ENCODE data around the gene PTOV1.

The PTOV1 gene

DNA sequence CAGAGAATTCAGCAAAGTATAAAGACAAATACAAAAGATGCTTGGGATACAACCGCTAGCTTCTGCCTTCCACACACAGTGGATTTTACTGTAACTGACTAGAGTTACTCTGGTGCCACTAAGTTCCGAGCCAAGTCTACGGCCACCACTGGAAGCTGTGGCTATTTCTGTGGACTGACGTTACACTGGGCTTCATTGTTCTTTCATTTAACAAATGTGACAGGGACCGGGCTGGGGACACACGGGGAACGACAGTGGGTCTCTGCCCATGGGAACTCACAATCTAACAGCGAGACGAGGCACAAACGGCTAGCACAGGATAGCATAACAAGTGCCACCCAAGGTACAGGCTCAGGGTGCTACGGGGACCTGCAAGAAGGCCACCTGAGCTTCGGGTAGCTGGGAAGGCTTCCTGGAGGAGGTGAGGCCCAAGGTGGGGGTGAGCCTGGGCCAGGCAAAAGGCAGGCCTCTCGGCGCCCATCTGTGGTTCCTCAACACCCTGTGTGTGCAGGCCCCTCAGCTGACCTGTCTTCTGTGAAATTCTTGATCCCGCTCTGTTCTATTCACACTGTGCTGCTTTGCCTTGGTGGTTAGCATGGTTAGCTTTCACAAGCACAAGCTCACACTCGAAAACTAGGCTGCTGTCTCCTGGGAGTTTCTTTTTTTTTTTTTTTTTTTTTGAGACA, 56.1 kb downstream of the PTOV1 start:
- peaks cover 40% of the 10 kb centered on the region for H3K4me1 ChIP-seq (ENCODE audit: low read depth, poor library complexity, severe bottlenecking)
- no peak overlapping the region for H3K27ac ChIP-seq
- no peaks in the 10 kb centered on the region; the same call in 1 of the 2 replicates for H3K36me3 ChIP-seq (ENCODE audit: insufficient read depth)
- no peak overlapping the region for H3K4me2 ChIP-seq
- H3K9ac ChIP-seq = no peak overlapping the region
- H3K27me3 ChIP-seq (ENCODE audit: insufficient read depth, low read depth) = no peaks in the 10 kb centered on the region
- H3K79me2 ChIP-seq (ENCODE audit: insufficient read depth, low read depth) = no peaks in the 10 kb centered on the region; the same call in 1 of the 2 replicates
- H2AFZ ChIP-seq (ENCODE audit: low read depth) = no peak overlapping the region
- no peak overlapping the region for H3K4me3 ChIP-seq (IDR thresholded peaks at IDR 0.05; ENCODE audit: insufficient read depth, low read depth, low read length)
- H4K20me1 ChIP-seq (ENCODE audit: insufficient read depth) = no peaks in the 10 kb centered on the region
- TF ChIP-seq, protein P1, sequence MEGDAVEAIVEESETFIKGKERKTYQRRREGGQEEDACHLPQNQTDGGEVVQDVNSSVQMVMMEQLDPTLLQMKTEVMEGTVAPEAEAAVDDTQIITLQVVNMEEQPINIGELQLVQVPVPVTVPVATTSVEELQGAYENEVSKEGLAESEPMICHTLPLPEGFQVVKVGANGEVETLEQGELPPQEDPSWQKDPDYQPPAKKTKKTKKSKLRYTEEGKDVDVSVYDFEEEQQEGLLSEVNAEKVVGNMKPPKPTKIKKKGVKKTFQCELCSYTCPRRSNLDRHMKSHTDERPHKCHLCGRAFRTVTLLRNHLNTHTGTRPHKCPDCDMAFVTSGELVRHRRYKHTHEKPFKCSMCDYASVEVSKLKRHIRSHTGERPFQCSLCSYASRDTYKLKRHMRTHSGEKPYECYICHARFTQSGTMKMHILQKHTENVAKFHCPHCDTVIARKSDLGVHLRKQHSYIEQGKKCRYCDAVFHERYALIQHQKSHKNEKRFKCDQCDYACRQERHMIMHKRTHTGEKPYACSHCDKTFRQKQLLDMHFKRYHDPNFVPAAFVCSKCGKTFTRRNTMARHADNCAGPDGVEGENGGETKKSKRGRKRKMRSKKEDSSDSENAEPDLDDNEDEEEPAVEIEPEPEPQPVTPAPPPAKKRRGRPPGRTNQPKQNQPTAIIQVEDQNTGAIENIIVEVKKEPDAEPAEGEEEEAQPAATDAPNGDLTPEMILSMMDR (conservative IDR thresholded peaks at IDR 0.05; ENCODE audit: low read depth, low read length) = no peak

DNA sequence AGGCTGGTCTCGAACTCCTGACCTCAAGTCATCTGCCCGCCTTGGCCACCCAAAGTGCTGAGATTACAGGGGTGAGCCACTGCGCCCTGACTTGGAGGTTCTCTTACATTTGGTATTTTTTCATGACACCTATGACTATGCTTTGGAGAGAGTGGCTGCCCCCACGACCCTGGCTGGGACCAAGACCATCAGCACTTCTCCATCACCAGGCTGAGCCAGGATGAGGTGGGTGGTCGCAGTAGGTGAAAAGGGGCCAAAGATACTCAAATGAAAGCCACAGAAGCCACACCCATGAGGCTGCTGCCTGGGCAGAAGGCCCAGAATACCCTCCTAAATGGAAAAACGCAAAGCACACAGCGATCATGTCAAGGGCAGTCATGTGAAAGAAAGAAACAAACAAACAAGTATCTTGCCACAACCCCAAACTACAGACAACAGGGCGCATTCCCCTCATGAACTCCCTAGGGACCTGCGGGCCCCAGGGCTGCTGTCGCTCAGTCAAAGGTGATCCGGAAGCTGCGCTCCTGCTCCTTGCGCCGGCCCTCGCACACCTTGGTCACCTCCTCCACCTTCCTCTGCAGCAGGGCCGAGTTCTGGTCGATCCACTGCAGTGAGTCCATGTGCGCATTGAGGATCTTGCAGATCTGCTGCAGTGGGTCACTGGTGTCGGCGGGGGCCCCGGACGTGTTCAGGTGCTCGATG, 56.9 kb downstream of the PTOV1 start:
- no peak overlapping the region for H3K4me3 ChIP-seq (IDR thresholded peaks at IDR 0.05; ENCODE audit: insufficient read depth, low read depth, low read length)
- H3K4me1 ChIP-seq (ENCODE audit: low read depth, poor library complexity, severe bottlenecking) = peaks cover 40% of the 10 kb centered on the region
- H3K9ac ChIP-seq = no peak overlapping the region
- H3K27me3 ChIP-seq (ENCODE audit: insufficient read depth, low read depth) = no peaks in the 10 kb centered on the region
- H3K79me2 ChIP-seq (ENCODE audit: insufficient read depth, low read depth) = no peaks in the 10 kb centered on the region; the same call in 1 of the 2 replicates
- H4K20me1 ChIP-seq (ENCODE audit: insufficient read depth) = no peaks in the 10 kb centered on the region
- no peak overlapping the region for H3K4me2 ChIP-seq
- H2AFZ ChIP-seq (ENCODE audit: low read depth) = no peak overlapping the region
- TF ChIP-seq, protein P1 (conservative IDR thresholded peaks at IDR 0.05; ENCODE audit: low read depth, low read length) = no peak
- peaks cover 1% of the 10 kb centered on the region; the same call in 1 of the 2 replicates for H3K36me3 ChIP-seq (ENCODE audit: insufficient read depth)
- H3K27ac ChIP-seq = no peak overlapping the region

DNA sequence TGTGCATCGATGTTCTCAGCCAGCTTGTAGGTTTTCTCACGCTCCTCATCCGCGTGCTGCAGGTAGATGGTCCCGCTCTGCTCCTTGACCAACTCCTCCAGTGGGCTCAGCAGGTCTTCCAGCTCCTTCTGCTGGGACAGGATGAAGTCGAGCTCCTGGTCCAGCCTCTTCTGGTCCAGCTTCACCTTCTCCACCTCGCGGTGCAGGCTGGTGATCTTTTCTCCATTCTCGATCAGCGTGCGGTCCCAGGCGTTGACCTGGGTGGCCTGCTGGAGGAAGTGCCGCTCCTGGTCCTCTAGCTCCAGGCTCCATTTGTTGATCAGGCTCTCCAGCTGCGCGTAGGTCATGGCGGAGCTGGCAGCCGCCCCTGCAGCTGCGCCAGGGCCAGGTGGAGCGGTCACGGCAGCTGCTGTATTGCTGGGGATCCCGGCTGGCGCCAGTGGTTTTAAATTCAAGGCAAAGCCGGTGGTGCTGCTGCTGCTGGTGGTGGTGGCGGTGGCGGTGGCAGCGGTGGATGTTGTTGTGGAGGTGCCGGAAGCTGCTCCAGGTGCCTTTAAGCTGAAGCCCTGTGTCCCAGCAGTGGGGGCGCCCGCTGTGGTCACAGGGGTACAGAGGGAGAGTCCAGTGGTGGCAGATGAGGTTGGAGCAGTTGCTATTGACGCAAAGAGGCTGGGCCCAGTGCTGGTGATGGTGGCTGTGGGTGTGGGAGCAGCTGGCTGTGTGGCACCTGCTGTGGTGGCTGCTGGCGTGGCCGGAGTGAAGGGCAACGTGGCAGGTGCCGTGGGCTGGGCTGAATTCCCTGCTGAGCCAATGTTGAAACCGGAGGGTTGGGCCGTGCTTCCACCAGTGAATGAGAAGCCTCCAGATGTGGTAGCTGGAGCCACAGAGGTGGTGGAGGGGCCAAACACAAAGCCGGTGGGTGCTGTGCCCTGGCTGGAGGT, 57.8 kb downstream of the PTOV1 start:
- H3K9ac ChIP-seq = no peak overlapping the region
- no peaks in the 10 kb centered on the region for H4K20me1 ChIP-seq (ENCODE audit: insufficient read depth)
- TF ChIP-seq, protein P1 (conservative IDR thresholded peaks at IDR 0.05; ENCODE audit: low read depth, low read length) = no peak
- H3K4me1 ChIP-seq (ENCODE audit: low read depth, poor library complexity, severe bottlenecking) = peaks cover 42% of the 10 kb centered on the region
- H3K79me2 ChIP-seq (ENCODE audit: insufficient read depth, low read depth) = no peaks in the 10 kb centered on the region; the same call in 1 of the 2 replicates
- H3K27me3 ChIP-seq (ENCODE audit: insufficient read depth, low read depth) = no peaks in the 10 kb centered on the region
- no peak overlapping the region for H3K4me2 ChIP-seq
- H3K4me3 ChIP-seq (IDR thresholded peaks at IDR 0.05; ENCODE audit: insufficient read depth, low read depth, low read length) = no peak overlapping the region
- peaks cover 10% of the 10 kb centered on the region; the same call in 1 of the 2 replicates for H3K36me3 ChIP-seq (ENCODE audit: insufficient read depth)
- H2AFZ ChIP-seq (ENCODE audit: low read depth) = no peak overlapping the region
- no peak overlapping the region for H3K27ac ChIP-seq

DNA sequence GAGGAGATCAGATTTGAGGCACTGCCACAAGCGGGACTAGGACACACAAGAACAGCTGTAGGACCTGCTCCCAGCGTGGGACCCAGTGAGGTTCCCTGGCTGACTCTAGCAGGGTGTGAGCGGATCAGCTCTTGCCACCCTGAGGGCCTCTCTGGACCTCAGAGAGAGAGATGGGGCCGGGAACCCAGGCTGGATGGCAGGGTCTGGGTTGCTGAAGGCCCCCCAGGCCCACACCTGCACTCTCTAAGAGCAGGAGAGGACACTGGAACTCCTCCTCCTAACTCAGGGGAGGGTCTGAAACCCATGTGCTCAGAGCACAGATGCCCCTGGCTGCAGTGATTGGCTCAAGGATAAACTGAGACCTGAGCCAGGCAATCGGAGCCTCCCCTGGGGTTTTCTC, 59.2 kb downstream of the PTOV1 start:
- TF ChIP-seq, protein P1 (conservative IDR thresholded peaks at IDR 0.05; ENCODE audit: low read depth, low read length) = no peak
- no peak overlapping the region for H3K27ac ChIP-seq
- H3K4me2 ChIP-seq = no peak overlapping the region
- H3K36me3 ChIP-seq (ENCODE audit: insufficient read depth) = peaks cover 16% of the 10 kb centered on the region; the same call in 1 of the 2 replicates
- no peak overlapping the region for H3K4me3 ChIP-seq (IDR thresholded peaks at IDR 0.05; ENCODE audit: insufficient read depth, low read depth, low read length)
- peaks cover 38% of the 10 kb centered on the region for H3K4me1 ChIP-seq (ENCODE audit: low read depth, poor library complexity, severe bottlenecking)
- no peaks in the 10 kb centered on the region for H4K20me1 ChIP-seq (ENCODE audit: insufficient read depth)
- peaks cover 7% of the 10 kb centered on the region; the same call in 1 of the 2 replicates for H3K79me2 ChIP-seq (ENCODE audit: insufficient read depth, low read depth)
- no peak overlapping the region for H3K9ac ChIP-seq
- H2AFZ ChIP-seq (ENCODE audit: low read depth) = no peak overlapping the region
- no peaks in the 10 kb centered on the region for H3K27me3 ChIP-seq (ENCODE audit: insufficient read depth, low read depth)
